NCI-H1436 (cell line): ENCODE measurements around the gene SP7.
"Not testable (repeated sequence)": the region's sequence is repeated elsewhere in the genome, so short reads cannot be mapped to it uniquely, and the experiment has no call there.

Experiments used
- DNase-seq: peaks from one replicate; lab custom pipeline; 2025; lab: John Stamatoyannopoulos, UW

Gene SP7

DNA sequence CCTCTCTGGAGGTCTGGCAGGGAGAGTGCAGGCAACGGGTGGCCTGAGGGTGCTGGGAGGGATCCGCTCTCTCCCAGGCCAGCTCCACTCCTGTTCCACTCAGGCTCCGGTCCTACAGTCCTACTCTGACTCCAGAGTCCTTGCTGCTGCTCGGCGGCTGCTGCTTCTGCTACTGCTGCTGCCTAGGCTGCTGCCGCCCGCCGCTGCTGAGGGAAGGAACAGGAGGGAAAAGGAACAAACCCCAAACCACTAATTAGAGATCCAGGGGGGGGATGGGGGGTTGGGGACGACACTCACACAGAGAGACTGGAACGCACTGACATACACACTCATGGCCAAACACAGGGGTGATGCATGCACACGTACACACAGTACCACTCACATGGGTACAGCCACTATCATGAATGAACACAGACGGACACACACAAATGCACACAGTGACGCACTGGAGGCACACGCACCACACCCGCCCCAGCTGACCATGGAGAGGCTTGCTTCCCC is at the start of gene SP7:
TSS of gene SP7 (minus strand) at position 174 of the 501 bp plus-strand sequence. CDS start 708 bp downstream, outside the sequence.
- peak; percentile 8 for DNase-seq

DNA sequence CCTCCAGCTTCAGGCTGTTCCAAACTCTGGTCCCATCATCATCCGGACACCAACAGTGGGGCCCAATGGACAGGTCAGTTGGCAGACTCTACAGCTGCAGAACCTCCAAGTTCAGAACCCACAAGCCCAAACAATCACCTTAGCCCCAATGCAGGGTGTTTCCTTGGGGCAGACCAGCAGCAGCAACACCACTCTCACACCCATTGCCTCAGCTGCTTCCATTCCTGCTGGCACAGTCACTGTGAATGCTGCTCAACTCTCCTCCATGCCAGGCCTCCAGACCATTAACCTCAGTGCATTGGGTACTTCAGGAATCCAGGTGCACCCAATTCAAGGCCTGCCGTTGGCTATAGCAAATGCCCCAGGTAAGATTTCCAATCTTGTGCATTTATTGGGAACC is 47.1 kb upstream of the SP7 start:
- no peak for DNase-seq

DNA sequence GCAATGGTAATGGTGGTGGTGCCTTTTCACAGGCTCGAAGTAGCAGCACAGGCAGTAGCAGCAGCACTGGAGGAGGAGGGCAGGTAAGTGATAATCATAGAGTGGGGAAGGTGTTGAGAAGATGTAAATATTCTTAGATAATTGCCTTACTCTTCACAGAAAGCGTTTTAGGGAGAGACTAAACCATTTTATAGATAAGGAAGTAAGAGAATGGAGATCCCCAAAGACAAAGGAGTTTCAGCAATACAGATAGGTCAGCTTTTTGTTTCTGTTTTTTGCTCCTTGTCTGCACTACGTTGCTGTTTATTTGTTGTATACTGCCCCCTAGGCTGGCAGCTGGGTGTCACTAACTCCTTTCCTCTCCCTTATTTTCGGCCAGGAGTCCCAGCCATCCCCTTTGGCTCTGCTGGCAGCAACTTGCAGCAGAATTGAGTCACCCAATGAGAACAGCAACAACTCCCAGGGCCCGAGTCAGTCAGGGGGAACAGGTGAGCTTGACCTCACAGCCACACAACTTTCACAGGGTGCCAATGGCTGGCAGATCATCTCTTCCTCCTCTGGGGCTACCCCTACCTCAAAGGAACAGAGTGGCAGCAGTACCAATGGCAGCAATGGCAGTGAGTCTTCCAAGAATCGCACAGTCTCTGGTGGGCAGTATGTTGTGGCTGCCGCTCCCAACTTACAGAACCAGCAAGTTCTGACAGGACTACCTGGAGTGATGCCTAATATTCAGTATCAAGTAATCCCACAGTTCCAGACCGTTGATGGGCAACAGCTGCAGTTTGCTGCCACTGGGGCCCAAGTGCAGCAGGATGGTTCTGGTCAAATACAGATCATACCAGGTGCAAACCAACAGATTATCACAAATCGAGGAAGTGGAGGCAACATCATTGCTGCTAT is 45.8 kb upstream of the SP7 start:
- peak; percentile 6 for DNase-seq

DNA sequence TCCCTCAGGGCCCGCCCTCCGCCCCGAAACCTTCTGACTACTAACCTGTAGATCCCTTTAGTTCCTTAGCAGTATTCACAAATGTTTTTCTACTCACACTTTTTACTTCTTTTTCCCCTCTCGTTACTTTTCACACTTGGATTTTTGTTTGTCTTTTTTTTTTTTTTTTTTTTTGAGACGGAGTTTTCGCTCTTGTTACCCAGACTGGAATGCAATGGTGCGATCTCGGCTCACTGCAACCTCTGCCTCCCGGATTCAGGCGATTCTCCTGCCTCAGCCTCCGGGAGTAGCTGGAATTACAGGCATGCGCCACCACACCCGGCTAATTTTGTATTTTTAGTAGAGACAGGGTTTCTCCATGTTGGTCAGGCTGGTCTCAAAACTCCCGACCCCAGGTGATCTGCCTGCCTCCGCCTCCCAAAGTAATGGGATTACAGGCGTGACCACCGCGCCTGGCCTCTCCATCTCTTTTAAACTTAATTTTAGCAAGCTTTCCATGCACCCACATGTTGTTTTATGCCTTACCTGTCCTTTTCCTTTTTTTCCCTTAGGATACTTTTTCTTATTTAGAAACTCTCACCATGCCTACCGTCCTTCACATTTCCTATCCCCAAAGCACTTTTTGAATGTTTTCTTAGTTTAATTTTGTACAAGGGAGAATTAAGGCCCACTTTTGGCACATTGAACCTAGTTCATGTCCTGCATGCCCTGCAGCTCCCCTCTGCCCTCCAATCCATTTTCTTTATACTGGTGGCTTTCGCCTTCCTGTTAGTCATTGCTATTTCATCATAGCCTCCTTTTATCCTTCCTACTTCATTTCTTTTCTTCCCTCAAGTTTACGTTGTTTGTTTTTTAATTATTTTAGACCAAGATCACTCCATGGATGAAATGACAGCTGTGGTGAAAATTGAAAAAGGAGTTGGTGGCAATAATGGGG is 44.9 kb upstream of the SP7 start:
- DNase-seq: no peak

DNA sequence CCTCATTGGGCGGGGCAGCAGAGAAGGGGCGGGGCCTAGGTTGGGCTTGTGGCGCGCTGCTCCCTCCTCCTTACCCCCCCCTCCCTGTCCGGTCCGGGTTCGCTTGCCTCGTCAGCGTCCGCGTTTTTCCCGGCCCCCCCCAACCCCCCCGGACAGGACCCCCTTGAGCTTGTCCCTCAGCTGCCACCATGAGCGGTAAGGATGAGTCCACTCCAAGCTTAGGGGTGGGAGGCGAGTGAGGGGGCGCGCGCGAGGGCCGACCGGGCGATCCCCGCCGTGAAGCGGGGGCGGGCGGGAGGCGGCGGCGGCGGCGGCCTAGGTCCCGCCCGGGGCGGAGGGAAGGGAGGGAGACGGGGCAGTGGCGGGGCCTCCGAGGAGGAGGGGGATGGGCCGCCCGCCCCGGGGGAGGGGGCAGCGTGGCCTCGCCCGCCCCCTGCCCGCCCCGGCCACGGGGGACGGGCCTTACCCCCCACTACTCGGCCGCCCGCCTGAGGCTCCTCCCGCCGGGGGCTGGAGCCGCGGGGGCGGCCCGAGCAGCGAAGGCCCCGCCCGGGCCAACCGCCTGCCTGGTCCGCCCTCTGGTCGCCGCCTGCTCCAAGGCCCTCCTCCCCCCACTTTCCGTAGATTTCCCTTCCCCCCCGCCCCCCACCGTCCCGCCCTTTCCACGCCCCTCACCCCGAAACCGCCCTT is 44.1 kb upstream of the SP7 start, which contains the start of gene SP1:
TSS of gene SP1 (plus strand) at position 73 of the 690 bp plus-strand sequence. CDS start at position 189, 116 bp downstream.
- peak; percentile 80 for DNase-seq

DNA sequence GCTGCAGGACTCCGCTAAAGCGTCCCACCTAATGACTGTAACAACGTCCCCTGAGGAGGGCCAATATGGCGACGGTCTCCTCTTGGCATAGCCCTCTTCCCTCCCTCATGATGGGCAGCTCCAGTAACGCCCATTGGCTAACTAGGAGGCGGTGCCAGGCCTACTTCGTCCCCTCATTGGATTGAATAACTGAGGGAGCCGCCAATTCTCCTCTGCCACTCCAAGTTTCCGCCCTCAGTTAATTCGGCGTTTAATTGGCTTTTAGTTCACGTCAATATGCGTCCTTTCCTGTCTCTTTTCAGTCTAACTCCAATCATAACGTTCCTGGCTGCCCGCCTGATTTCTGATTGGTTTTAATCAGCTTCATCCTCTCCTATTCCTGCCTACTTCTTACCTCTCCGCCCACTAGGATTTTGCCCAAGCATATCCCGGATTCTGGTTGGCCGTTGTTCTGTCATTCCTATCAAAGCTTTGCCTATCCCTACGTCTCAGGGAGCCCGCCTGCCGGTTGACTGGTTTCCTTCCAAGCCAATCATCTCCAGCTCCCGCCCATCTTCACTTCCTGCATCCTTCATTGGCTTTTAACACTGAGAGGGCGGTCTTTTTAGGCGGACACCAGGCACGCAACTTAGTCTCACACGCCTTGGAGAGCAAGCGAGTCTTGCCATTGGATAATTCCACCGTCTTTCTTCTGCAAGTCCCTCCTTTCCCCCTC is 43.4 kb upstream of the SP7 start:
- peak; percentile 100 for DNase-seq

DNA sequence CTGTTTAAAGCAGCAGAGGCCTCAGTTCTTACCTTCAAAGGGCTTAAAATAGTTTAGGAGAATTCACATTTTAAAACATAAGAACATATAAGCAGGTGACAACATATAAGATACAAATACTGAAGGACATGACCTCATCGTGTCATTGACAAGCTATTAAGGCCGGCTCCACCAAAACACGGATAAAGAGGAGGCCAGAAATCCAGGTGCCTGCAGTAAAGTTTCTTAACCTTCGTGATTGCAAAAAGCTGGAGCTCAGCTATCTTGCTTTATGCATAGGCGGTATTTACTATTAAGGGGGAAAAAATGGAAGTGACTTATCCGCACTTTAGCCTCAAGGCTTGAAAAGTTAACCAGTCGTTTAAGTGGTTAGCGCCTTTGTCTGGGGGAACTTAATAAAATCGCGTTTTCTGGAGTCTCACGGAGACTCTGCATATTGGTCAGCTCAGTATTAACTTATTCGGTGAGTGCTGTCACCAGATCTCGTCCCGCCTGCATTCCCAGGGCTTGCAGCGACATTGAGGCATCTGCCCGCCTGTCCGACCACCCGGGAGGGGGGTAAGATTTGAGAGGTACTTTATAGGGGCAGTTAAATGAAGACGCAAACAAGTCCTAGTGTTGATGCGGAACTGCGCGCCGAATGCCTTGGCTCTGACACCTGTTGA is 42.7 kb upstream of the SP7 start:
- DNase-seq: no peak

DNA sequence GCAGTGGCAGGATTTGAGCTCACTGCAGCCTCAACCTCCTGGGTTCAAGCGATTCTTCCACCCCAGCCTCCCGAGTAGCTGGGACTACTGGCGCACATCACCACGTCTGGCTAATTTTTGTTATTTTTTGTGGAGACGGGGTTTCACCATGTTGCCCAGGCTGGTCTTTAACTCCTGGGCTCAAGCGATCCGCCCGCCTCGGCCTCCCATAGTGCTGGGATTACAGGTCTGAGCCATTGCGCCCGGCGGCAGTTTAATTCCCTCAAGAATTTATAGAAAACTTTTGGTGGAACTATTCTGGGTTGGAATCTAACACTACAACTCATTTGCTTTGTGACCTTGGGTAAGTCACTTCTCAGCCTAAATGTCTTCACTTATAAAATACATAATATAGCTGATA is 42.1 kb upstream of the SP7 start:
- DNase-seq: no peak

DNA sequence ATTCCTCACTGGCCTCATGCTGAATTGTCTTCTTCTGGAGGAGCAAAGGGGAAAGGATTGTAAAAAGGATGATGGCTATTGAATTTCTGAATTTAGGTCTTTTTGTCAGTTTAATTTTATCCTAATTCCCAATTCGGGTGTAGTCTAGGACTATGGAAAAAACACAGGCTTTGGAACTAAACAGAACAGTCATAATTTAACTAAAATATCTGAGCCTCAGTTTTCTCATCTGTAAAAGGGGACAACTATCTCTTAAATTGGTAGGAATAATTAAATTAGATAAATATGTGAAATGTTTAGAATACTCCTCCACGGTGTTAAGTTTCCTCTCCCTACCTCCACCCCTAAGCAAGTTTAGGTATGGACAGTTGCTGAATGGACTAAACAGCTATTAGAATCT is 40.6 kb upstream of the SP7 start:
- DNase-seq: no peak

DNA sequence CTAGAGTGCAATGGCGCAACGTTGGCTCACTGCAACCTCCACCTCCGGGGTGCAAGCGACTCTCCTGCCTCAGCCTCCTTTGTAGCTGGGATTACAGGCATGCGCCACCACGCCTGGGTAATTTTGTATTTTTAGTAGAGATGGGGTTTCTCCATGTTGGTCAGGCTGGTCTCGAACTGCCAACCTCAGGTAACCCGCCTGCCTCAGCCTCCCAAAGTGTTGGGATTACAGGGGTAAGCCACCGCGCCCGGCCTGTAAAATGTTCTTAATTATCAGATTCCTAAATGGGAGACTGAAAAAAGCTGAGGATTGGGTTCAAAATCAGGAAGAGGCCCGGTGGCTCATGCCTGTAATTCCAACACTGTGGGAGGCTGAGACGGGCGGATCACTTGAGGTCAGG is 38.1 kb upstream of the SP7 start:
- not testable (repeated sequence) for DNase-seq

DNA sequence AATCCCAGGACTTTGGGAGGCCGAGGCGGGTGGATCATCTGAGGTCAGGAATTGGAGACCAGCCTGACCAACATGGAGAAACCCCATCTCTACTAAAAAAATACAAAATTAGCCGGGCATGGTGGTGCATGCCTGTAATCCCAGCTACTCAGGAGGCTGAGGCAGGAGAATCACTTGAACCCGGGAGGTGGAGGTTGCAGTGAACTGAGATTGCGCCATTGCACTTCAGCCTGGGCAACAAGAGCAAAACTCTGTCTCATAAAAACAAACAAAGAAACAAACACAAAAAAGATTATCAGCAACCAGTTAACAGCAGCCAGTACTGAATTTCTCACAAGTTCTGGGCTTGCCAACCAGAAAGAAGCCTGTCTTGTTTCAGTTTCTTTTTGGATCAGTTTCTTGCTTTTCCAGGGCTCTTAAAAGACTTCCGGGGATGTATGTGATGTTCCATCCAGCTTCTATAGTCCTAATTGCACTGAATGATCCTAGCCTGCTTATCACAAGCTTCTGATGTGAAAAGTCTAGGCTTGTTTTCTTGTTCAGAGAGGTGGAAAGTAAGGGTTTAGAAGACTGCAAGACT is 37.5 kb upstream of the SP7 start:
- DNase-seq: not testable (repeated sequence)

DNA sequence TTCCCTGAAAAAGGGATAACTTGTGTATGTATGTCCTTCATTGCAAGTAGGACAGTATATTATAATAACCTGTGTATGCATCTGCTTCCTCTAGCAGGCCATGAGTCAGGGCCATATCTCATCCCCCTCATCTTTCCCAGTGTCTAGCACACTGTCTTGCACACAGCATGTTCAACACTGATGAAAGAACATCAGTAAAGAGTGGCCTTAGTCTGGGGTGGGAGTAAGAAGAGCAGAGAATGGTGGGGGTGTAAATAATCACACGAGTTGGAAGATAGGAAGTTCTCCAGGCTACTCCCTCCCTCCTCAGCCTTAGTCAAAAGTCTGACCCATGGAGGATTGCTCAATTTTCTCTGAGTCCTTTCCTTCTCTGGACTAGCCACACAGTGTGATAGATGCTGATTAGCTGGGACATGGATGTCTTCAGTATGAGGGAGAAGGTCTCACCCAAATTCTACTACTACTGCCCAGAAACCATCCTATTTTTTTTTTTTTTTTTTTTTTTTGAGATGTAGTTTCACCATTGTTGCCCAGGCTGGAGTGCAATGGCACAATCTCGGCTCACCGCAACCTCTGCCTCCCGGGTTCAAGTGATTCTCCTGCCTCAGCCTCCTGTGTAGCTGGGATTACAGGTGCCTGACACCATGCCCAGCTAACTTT is 29.2 kb upstream of the SP7 start:
- no peak for DNase-seq

DNA sequence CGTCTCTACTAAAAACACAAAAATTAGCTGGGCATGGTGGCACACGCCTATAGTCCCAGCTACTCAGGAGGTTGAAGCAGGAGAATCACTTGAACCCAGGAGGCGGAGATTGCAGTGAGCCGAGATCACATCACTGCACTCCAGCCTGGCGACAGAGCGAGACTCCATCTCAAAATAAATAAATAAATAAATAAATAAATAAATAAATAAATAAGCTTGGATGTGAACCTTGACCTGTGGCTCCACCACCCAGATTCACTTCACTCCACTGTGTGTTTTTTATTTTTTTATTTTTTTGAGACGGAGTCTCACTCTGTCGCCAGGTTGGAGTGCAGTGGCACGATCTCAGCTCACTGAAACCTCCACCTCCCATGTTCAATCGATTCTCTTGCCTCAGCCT is 25.5 kb upstream of the SP7 start:
- not testable (repeated sequence) for DNase-seq

DNA sequence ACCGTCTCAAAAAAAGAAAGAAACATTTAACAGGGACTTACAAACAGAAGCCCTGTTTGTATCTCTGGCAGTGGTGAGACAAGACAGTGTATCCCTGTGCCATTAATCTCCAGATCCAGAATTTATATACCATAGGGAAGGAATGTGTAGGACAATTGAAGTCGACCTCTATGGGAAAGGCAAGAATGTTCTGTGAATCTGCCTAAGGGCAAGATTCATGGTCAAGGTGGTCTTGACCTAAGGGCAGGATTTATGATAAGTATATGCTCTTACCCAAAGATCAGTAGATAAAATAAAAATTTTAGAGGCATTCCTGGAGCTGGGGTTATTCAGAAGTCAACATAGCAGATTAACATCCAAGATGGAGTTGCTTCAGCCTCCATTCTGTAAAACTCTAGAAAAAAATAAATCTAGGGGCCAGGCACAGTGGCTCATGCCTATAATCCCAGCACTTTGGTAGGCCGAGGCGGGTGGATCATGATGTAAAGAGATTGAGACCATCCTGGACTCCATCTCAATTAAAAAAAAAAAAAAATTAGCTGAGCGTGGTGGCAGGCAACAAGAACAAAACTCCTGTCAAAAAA is 22.8 kb upstream of the SP7 start:
- no peak for DNase-seq

DNA sequence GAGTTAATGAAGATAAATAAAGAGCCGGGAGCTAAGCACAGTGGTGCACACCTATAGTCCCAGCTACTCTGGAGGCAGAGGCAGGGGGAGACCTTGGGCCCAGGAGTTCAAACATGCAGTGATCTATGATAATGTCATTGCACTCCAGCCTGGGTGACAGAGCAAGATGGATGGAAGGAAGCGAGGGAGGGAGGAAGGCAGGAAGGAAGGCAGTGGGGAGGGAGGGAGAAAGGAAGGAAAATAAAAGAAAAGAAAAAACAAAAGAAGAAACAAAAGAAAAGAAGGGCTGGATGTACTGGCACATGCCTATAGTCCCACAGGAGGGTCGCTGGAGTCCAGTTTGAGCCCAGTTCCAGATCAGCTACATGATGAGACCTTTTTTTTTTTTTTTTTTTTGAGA is 19.0 kb upstream of the SP7 start:
- no peak for DNase-seq

DNA sequence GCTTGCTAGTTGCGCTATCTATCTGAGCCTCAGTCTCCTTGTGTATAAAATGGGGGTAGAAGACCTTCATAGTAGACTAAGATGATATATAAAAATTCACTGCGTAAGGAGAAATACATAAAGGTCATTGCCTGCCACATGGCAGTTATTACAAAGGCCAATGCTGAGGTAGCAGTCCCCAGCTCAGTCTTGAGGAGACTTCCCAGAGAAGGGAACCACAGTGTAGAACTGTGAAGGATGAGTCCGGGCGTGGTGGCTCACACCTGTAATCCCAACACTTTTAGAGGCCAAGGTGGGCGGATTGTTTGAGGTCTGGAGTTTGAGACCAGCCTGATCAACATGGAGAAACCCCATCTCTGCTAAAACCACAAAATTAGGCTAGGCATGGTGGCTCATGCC is 17.1 kb upstream of the SP7 start:
- no peak for DNase-seq

DNA sequence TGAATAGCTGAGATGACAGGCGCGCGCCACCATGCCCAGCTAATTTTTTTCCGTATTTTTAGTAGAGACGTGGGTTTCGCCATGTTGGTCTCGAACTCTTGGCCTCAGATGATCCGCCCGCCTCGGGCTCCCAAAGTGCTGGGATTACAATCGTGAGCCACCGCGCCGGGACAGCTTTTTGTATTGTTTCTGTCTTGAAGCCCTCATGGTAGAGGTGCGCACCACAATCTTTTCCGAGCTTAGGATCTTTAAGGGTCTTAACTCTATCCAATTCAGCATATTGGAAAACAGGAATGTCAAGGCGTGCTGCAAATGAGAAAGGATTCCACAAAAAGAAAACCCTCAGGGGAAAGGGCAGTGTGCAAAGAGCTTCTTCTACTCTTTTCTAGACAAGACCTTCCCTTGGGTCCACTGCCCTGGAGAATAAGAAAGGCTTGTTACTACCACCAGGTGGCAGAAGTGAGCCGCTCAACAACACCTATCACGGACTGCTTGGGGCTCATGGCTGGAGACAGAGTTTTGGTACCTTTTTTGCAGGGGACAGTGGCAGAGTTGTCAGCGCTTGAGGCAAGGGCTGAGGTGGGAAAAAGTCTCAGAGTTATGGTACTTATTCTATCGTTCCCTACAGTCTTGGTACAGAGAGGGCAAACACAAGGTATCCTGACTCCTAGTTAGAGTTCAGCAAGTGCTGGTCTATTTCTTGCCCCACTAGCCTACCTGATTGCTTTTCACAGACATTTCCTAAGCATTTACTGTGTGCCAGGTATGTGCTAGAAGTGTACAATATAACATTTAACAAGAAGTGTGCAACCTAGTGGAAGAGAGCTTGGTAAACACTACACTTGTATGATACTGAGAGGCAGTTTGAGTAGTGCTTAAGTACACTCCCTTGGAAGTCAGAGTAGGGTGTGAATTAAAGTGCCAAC is 16.4 kb upstream of the SP7 start:
- DNase-seq: peak; percentile 84

DNA sequence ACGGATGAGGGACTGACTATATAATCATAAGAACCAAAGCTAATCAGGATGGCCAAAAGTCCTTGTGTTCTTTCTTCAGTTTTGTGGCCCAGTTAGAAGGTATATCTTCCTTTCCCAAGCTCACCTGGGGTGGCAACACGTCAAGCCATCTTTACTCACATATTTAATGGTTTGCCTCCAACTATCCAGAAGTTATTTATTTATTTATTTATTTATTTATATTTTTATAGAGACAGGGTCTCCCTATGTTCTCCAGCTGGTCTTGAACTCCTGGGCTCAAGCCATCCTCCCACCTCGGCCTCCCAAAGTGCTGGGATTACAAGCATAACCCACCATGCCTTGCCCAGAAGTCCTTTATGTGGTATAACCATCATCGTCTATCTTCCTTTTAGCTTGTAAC is 11.8 kb upstream of the SP7 start:
- no peak for DNase-seq
